Measurements from ENCODE around the gene ZFAND3.

The ZFAND3 gene

GRCh38 chr6:38174806-38175495, 355.4 kb downstream of the ZFAND3 start:
- TF ChIP-seq, protein P1, sequence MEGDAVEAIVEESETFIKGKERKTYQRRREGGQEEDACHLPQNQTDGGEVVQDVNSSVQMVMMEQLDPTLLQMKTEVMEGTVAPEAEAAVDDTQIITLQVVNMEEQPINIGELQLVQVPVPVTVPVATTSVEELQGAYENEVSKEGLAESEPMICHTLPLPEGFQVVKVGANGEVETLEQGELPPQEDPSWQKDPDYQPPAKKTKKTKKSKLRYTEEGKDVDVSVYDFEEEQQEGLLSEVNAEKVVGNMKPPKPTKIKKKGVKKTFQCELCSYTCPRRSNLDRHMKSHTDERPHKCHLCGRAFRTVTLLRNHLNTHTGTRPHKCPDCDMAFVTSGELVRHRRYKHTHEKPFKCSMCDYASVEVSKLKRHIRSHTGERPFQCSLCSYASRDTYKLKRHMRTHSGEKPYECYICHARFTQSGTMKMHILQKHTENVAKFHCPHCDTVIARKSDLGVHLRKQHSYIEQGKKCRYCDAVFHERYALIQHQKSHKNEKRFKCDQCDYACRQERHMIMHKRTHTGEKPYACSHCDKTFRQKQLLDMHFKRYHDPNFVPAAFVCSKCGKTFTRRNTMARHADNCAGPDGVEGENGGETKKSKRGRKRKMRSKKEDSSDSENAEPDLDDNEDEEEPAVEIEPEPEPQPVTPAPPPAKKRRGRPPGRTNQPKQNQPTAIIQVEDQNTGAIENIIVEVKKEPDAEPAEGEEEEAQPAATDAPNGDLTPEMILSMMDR (IDR thresholded peaks at IDR 0.05; ENCODE audit: low read depth, low read length): no peak
- DNase-seq (ENCODE audit: extremely low read depth, low read depth): no peak

- TF ChIP-seq, protein P1 (IDR thresholded peaks at IDR 0.05; ENCODE audit: low read depth, low read length): no peak
These were observed 356.3 kb downstream of the ZFAND3 start for GRCh38 chr6:38175786-38176185.

DNA sequence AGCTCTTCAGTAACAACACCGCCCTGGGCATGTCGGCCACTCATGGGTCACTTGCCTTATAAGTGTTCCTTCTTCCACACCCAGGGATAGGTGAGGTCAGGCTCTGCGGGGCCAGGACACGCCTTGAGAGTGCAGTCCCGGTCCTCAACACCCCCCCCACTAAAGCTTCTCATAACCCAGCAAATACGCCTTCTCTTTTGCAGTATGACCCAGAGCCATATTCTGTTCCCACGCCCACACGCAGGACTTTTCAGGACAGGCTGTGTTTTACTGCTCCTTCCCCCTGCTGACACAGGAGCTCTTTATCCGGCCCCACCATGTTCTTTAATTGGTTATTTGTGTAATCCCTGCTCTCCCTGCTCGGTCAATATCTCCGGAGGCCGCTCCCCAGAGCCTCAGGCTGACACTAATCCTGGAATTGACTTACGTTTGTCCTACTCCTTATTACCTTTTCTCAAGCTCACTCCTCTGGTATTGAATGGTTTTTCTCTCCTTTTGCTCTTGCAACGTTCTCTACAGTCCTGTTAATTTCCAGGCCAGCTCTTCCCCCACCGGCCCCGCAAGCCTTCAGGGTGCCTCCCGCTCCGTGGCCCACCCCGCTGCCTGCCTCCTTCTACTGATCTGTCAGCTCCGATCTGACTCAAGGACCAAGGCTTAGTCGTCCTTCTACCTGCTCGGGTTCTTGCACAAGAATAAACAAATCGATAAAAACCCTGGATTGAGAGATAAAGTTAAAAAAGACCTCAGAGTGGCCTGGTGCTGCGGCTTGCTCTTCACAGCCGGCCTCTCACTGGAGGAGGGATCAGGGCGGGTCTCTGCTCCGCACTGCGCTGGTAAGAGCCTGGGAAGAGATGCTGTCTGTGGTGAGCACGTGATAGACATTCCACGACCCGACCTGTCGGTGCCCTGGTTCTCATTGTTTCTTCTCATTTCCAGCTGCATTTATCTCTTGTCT, 357.5 kb downstream of the ZFAND3 start:
- TF ChIP-seq, protein P1 (IDR thresholded peaks at IDR 0.05; ENCODE audit: low read depth, low read length): no peak
- no peak for DNase-seq (ENCODE audit: extremely low read depth, low read depth)

More at GRCh38 chr6:38175786-38176185, 356.3 kb downstream of the ZFAND3 start:
- DNase-seq (ENCODE audit: extremely low read depth, low read depth): no peak

- TF ChIP-seq, protein P1 (IDR thresholded peaks at IDR 0.05; ENCODE audit: low read depth, low read length): no peak
- no peak for DNase-seq (ENCODE audit: extremely low read depth, low read depth)
These were observed 358.5 kb downstream of the ZFAND3 start for GRCh38 chr6:38177882-38178583.

DNA sequence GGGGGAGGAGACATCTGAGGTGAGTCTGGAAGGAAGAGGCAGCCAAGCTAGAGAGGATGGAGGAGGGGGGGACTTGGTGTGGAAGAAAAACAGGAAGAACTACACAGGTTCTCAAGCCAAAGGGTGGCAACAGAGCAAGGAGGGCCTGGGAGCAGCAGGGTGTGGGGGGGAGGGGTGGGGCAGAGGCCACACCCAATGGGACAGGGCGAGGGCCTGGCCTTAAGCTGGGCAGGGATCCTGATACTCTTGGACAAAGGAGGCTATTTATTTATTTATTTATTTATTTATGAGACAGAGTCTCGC, 359.0 kb downstream of the ZFAND3 start:
- TF ChIP-seq, protein P1 (IDR thresholded peaks at IDR 0.05; ENCODE audit: low read depth, low read length): no peak
- DNase-seq (ENCODE audit: extremely low read depth, low read depth): no peak

GRCh38 chr6:38179300-38179699, 359.8 kb downstream of the ZFAND3 start:
- DNase-seq (ENCODE audit: extremely low read depth, low read depth): no peak
- TF ChIP-seq, protein P1 (IDR thresholded peaks at IDR 0.05; ENCODE audit: low read depth, low read length): peak; percentile 3; the same call in 1 of the 2 replicates

Data from AG09319 (cell line).